Measurements from ENCODE around the gene CHD1L.

CHD1L gene

GRCh38 chr1:147273409-147274336 lies 31.2 kb downstream of the CHD1L start:
- intact Hi-C loops (cut with DNase I; ENCODE audit: low total_unique reads) = no loop called here
- peak in 1 of 2 donors; percentile 34 for DNase-seq
- H3K27me3 ChIP-seq = no peaks in the 10 kb centered on the region
- peak overlapping the region; percentile 51 to 62 for H3K27ac ChIP-seq
- peak overlapping the region in 1 of 2 donors; percentile 12 for H3K4me3 ChIP-seq
- peaks cover 33 to 56% (median 44%) of the 10 kb centered on the region in 3 donors for H3K36me3 ChIP-seq
- H3K4me1 ChIP-seq = peaks cover 0 to 13% (median 9%) of the 10 kb centered on the region in 4 donors
- TF ChIP-seq CTCF (IDR thresholded peaks at IDR 0.05) = peak; percentile 48 to 54
- H3K9me3 ChIP-seq = no peaks in the 10 kb centered on the region

- no peak overlapping the region for H3K4me3 ChIP-seq
- no peak overlapping the region for H3K27ac ChIP-seq
- DNase-seq = no peak
- TF ChIP-seq CTCF (IDR thresholded peaks at IDR 0.05) = no peak
- H3K27me3 ChIP-seq = no peaks in the 10 kb centered on the region
- intact Hi-C loops (cut with DNase I; ENCODE audit: low total_unique reads) = no loop called here
- H3K36me3 ChIP-seq = peaks cover 45 to 93% (median 69%) of the 10 kb centered on the region in 3 donors
- no peaks in the 10 kb centered on the region for H3K4me1 ChIP-seq
- no peaks in the 10 kb centered on the region for H3K9me3 ChIP-seq
These were observed 39.5 kb downstream of the CHD1L start for GRCh38 chr1:147281950-147282349.

- H3K9me3 ChIP-seq = no peaks in the 10 kb centered on the region
- DNase-seq = no peak
- no peaks in the 10 kb centered on the region for H3K27me3 ChIP-seq
- peaks cover 51 to 93% (median 71%) of the 10 kb centered on the region in 3 donors for H3K36me3 ChIP-seq
- H3K4me1 ChIP-seq = no peaks in the 10 kb centered on the region
- H3K27ac ChIP-seq = no peak overlapping the region
- no peak overlapping the region for H3K4me3 ChIP-seq
- intact Hi-C loops (cut with DNase I; ENCODE audit: low total_unique reads) = no loop called here
- no peak for TF ChIP-seq CTCF (IDR thresholded peaks at IDR 0.05)
These were observed 40.5 kb downstream of the CHD1L start for GRCh38 chr1:147283011-147283410.

- no peak for TF ChIP-seq CTCF (IDR thresholded peaks at IDR 0.05)
- Histone ChIP-seq H3K36me3 (peaks cover 71 to 96% (median 82%) of the 10 kb centered on the region in 3 donors), H3K4me3 (no peak overlapping the region), H3K27ac (no peak overlapping the region), H3K9me3 (no peaks in the 10 kb centered on the region), H3K4me1 (peaks cover 0 to 1% (median 0%) of the 10 kb centered on the region in 4 donors), H3K27me3 (no peaks in the 10 kb centered on the region)
- no peak for DNase-seq
- intact Hi-C loops (cut with DNase I; ENCODE audit: low total_unique reads) = no loop called here
These were observed 44.8 kb downstream of the CHD1L start for GRCh38 chr1:147287133-147287865.

GRCh38 chr1:147292012-147292411 lies 49.5 kb downstream of the CHD1L start:
- Histone ChIP-seq H3K9me3 (no peaks in the 10 kb centered on the region), H3K4me3 (no peak overlapping the region), H3K4me1 (peaks cover 0 to 5% (median 0%) of the 10 kb centered on the region in 4 donors), H3K27ac (peak overlapping the region; percentile 29 to 34), H3K27me3 (no peaks in the 10 kb centered on the region), H3K36me3 (peaks cover 92 to 99% (median 93%) of the 10 kb centered on the region in 3 donors)
- TF ChIP-seq CTCF (IDR thresholded peaks at IDR 0.05) = no peak
- no peak for DNase-seq
- intact Hi-C loops (cut with DNase I; ENCODE audit: low total_unique reads) = no loop called here
